ENCODE measurements around the gene DERL3.

DERL3 gene

GRCh38 chr22:23847991-23848864 lies 9.4 kb upstream of the DERL3 start:
- no peak for DNase-seq (ENCODE audit: low read depth in 2 of 3, low spot score in 2 of 3)

GRCh38 chr22:23847310-23847920 lies 8.6 kb upstream of the DERL3 start:
- DNase-seq (ENCODE audit: low read depth in 2 of 3, low spot score in 2 of 3): no peak

GRCh38 chr22:23846081-23846469 lies 7.3 kb upstream of the DERL3 start:
- DNase-seq (ENCODE audit: low read depth in 2 of 3, low spot score in 2 of 3): no peak

- DNase-seq (ENCODE audit: low read depth in 2 of 3, low spot score in 2 of 3): no peak
These were observed 6.7 kb upstream of the DERL3 start for GRCh38 chr22:23845265-23846080.

- DNase-seq (ENCODE audit: low read depth in 2 of 3, low spot score in 2 of 3): no peak
These were observed 6.0 kb upstream of the DERL3 start for GRCh38 chr22:23844739-23845202.

GRCh38 chr22:23842599-23842998 lies 3.8 kb upstream of the DERL3 start:
- no peak for DNase-seq (ENCODE audit: low read depth in 2 of 3, low spot score in 2 of 3)

DNA sequence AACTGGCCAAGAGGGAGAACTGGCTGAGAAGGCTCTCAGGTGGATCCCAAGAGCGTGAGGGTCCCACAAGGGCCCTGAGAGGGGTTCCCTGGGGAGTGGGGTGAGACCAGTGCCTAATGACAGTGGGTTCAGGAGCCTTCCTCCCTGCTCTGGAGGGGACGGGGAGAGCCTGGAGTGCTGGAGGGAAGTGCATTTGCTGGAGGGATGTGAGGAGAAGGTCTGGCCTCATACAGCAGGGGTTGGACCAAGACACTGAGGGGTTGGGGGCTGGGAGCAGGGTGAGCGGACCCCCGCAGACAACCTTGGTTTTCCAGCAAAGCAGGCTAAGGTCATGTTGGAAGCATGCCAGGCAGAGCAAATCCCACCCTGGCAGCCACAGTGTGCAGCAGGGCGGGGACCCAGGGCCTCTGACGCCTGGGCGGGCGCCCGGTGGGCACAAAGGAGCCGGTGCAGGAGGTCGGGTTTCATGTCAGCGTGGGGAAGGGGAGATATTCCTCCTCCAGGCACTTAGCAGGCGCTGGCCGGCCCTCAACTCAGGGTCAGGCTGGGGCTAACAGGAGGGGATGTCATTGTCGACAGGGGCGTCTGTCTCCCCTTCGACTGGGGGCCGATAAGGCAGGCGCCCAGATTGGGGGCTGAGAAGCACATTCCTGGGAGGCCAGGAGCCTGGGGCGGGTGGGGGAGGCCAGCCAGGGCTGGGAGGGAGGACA lies 3.1 kb upstream of the DERL3 start:
- no peak for DNase-seq (ENCODE audit: low read depth in 2 of 3, low spot score in 2 of 3)

DNA sequence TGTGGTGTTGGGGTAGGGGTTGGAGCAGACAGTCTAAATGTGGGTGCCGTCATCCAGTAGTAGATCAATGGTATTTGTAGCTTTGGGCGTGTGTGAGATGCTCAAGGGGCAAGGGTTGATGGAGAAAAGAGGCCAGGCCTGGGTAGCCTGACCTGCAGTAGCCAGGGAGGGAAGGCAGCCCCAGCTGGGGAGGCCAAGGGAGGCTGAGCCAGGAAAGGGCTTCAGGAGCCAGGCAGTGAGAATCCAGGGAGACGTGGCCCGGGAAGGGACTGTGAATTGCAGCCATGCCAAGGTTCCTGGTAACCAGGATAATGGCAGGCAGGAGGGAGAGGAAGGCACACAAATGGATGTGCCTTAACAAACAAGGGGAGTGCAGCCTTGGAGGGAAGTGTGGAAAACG lies 2.5 kb upstream of the DERL3 start:
- no peak for DNase-seq (ENCODE audit: low read depth in 2 of 3, low spot score in 2 of 3)

DNA sequence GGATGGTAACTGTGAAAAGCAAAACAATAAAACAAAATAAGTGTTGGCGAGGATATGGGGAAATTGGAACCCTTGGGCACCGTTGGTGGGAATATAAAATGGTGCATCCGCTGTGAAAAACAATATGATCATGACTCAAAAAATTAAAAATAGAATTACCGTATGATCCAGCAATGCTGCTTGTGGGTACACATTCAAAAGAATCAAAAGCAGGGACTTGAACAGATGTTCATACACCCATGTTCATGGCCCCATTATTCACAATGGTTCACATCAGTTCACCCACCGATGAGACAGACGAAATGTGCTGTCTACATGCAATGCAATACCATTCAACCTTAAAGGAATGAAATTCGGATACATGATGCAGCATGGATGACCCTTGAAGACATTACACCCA lies 1.2 kb upstream of the DERL3 start:
- no peak for DNase-seq (ENCODE audit: low read depth in 2 of 3, low spot score in 2 of 3)

DNA sequence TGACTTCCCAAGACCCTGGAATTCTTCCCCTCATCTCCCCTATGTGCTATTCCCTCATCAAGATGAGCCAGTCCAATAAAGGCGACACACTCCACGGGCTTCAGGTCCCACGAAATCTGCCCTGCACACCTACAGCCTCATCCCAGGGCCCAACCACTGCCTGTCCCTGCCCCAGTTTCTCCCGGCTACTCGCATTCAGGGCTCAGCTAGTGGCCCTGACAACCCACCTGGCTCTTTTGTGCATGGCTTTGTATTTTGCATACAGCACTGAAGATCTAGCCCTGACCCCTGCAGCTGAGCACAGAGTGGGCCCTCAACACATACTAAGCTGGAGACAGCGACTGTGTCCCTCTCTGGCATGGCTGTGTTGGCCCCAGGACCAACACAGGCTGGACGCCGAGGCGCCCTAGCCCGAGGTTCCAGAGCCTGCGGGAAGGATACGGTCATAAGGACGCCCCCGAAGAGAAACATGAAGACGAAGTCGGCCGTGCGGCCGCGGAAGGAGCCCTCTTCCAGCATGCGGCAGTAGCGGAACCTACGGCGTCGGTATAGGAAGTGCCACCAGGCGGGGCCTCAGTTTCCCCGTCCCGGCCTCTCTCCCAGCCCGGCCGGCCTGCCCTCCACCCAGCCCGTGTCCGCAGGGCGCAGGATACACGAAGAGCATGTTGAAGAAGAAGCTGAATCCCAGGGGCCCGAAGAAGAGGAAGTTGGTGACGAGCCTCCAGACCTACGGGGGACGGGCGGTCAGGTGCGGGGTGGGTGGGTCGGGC lies 710 bp downstream of the DERL3 start:
- DNase-seq (ENCODE audit: low read depth in 2 of 3, low spot score in 2 of 3): no peak

GRCh38 chr22:23837496-23837859 lies 1.3 kb downstream of the DERL3 start:
- DNase-seq (ENCODE audit: low read depth in 2 of 3, low spot score in 2 of 3): no peak

DNA sequence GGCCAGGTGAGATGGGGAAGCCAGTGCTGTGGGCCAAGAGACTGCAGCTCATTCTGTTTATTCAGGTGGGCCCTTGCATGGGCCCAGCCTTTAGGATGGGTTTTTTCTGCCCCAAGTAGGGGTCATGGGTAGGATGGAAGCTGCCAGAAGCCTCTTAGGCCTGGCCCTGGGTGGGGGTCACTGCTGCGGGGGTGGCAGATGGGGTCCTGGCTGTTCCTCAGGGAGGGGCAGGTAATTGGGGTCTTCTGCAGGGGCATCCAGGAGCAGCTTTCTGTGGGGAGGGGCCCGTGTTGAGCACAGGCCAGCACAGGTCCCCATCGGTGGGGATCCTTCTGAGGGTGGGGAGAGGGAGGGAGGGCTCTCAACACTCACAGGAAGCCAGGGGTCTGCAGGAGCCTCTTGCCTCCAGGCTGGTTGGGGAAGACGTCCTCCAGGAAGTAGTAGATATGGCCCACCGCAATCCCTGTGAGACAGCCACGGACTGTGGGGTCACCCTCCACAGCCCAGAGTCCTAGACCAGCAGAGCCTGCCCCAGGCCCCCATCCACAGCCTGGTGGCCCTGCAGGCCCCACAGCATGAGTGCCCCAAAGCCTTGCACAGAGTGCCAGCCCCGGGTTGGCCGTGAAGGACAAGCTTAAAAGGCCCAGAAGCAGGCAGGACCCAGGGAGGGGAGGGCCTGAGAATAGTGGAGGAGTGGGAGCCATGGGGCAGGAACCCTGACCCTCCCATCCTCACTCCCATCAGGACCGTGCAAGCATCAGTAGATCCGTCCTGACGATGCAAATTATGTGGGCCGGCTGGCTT lies 1.9 kb downstream of the DERL3 start:
- no peak for DNase-seq (ENCODE audit: low read depth in 2 of 3, low spot score in 2 of 3)

DNA sequence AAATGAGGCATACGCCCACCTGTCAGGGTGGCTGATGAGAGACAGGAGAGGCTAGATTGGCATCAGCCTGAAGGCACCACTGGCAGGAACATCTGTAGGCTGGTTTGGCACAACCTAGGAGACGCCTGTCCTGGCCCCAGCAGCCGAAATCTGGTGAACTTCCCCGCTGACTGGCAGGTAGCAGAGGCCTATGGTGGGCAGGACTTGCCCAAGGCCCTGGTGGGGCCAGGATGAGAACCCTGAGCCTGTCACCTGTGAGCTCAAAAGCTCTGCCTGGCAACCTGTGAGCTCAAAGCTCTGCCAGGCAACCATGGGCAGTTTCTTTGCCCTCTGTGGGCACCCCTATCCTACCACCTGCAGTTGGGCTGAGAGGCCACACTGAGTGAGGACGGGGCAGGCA lies 2.5 kb downstream of the DERL3 start:
- no peak for DNase-seq (ENCODE audit: low read depth in 2 of 3, low spot score in 2 of 3)

- no peak for DNase-seq (ENCODE audit: low read depth in 2 of 3, low spot score in 2 of 3)
These were observed 3.2 kb downstream of the DERL3 start for GRCh38 chr22:23835484-23836144.

DNA sequence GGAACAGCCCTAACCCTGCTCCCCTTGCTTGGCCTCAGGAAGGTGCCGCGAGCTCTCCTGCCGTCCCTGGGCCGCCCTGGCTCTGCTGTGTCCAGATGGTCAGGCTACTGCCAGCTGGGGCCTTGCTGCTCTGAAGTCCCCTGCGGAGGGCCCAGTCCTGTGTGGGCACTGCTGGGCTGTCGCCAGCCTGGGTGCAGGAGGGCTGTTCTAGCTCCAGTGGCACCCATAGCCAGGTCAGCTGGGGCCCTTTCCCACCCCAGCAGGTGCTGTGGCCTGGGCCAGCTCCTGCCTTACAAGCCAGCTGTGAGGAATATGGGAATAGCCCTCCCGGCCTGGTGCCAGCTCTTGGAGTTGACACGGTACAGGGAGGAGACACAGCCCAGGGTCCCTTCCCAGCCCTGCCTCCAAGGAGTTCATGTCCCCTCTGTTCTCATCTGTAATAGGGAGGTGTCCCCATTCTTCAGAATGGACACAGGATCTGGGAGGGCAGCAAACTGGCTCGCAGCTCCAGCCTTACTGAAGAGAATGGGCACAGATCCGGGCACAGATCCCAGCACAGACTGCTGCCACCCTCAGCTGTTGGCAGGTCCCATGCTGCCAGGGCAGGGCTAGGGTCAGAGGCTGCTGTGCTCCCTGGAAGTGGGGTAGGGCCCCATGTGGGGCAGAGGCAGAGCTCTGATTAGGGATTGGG lies 3.9 kb downstream of the DERL3 start:
- DNase-seq (ENCODE audit: low read depth in 2 of 3, low spot score in 2 of 3): no peak

GRCh38 chr22:23834406-23834792 lies 4.4 kb downstream of the DERL3 start:
- no peak for DNase-seq (ENCODE audit: low read depth in 2 of 3, low spot score in 2 of 3)

- DNase-seq (ENCODE audit: low read depth in 2 of 3, low spot score in 2 of 3): no peak
These were observed 4.9 kb downstream of the DERL3 start for GRCh38 chr22:23833911-23834317.

GRCh38 chr22:23833017-23833751 lies 5.6 kb downstream of the DERL3 start:
- DNase-seq (ENCODE audit: low read depth in 2 of 3, low spot score in 2 of 3): no peak

Measured in activated CD8-positive, alpha-beta memory T cell treated with anti-CD3 and anti-CD28 coated beads for 48 hours (primary cell).